GM12891 (cell line): ENCODE results near the gene CSNK2A3.

ENCODE experiments used
- DNase-seq: peaks from one replicate; pipeline ENCODE4 v3.0.0; 2011; ENCODE audit warnings: low spot score; ENCODE audit not compliant: insufficient read length
- FAIRE-seq: peaks from 2 replicates; lab custom pipeline; 2011; peaks lifted over from hg19 to GRCh38; lab: Jason Lieb, UNC
- PAX5 ChIP-seq: IDR thresholded peaks from 2 replicates; pipeline ENCODE4 v1.6.1; 2011; ENCODE audit warnings: low read length, moderate library complexity, mild to moderate bottlenecking; ENCODE audit not compliant: insufficient read depth, severe bottlenecking
- POLR2A ChIP-seq: IDR thresholded peaks from 2 replicates; pipeline ENCODE4 v1.6.1; 2011; ENCODE audit warnings: low read depth, low read length, control low read depth
- POLR2AphosphoS5 ChIP-seq: IDR thresholded peaks from 2 replicates; pipeline ENCODE4 v1.6.1; 2011; ENCODE audit warnings: low read depth, low read length, control low read depth
- POU2F2 ChIP-seq: IDR thresholded peaks from 2 replicates; pipeline ENCODE4 v1.6.1; 2011; ENCODE audit warnings: low read depth, mild to moderate bottlenecking, control low read depth, low read length, moderate library complexity
- SPI1 ChIP-seq: IDR thresholded peaks from 2 replicates; pipeline ENCODE4 v1.6.1; 2011; ENCODE audit warnings: low read depth, low read length, control low read depth
- TAF1 ChIP-seq: IDR thresholded peaks from 2 replicates; pipeline ENCODE4 v1.6.1; 2011; ENCODE audit warnings: low read depth, low read length, control low read depth

Gene CSNK2A3

GRCh38 chr11:11311169-11311568 lies 41.9 kb downstream of the CSNK2A3 start:
- DNase-seq = no peak
- TF ChIP-seq SPI1 = peak; percentile 79
- TF ChIP-seq POU2F2 = no peak
- FAIRE-seq = no peak

GRCh38 chr11:11309906-11310305 lies 43.1 kb downstream of the CSNK2A3 start:
- no peak for DNase-seq
- TF ChIP-seq POLR2AphosphoS5 = no peak
- TF ChIP-seq SPI1 = peak; percentile 42; the same call in 1 of the 2 replicates
- FAIRE-seq = no peak

- TF ChIP-seq POLR2AphosphoS5 (no peak), POU2F2 (no peak), POLR2A (no peak)
- DNase-seq (no peak), FAIRE-seq (no peak)
Measured at GRCh38 chr11:11308249-11308648, 44.8 kb downstream of the CSNK2A3 start.

GRCh38 chr11:11306855-11307254 lies 46.2 kb downstream of the CSNK2A3 start:
- FAIRE-seq (no peak), DNase-seq (no peak)
- TF ChIP-seq POLR2AphosphoS5 (no peak), SPI1 (no peak), TAF1 (no peak), POU2F2 (no peak), PAX5 (no peak), POLR2A (no peak)

- TF ChIP-seq TAF1 (no peak), SPI1 (no peak), POU2F2 (no peak), POLR2AphosphoS5 (no peak), PAX5 (no peak), POLR2A (no peak)
- no peak for FAIRE-seq
- DNase-seq = no peak
Measured at GRCh38 chr11:11304550-11304949, 48.5 kb downstream of the CSNK2A3 start.

- no peak for FAIRE-seq
- no peak for DNase-seq
- TF ChIP-seq POLR2AphosphoS5 = no peak
- TF ChIP-seq POU2F2 = no peak
- TF ChIP-seq SPI1 = no peak
- TF ChIP-seq TAF1 = no peak
- TF ChIP-seq POLR2A = no peak
- no peak for TF ChIP-seq PAX5
Measured at GRCh38 chr11:11302565-11302964, 50.5 kb downstream of the CSNK2A3 start.
